IPS-11a (cell line): ENCODE data around the gene TCEA3.
"Not testable (repeated sequence)": the region's sequence is repeated elsewhere in the genome, so short reads cannot be mapped to it uniquely, and the experiment has no call there.

Experiments used
- H3K4me3 ChIP-seq: one replicate; pipeline ENCODE4 v1.5.1; 2013; ENCODE audit warnings: low read depth, low read length, control low read depth

Gene TCEA3

DNA sequence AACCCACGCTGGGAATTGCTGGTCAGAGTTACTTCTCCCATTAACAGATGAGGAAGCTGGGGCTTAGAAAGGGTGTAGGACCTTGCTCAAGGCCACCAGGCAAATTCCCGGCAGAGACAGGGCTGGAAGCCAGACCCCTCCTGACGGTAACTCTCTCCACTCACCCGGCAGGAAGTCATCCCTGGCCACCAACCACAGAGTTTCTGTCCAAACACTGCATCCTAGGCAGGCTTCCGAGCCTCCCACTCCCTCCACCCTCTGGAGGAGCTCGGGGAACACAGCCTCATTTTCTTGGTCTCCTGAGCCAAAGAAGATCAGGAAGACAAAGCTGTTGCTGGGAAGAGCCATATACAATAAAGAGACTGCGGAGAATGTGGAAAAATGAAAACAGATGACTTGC lies 29.9 kb downstream of the TCEA3 start:
- H3K4me3 ChIP-seq, result no peak overlapping the region

GRCh38 chr1:23394181-23394580 lies 30.4 kb downstream of the TCEA3 start:
- H3K4me3 ChIP-seq, result no peak overlapping the region

DNA sequence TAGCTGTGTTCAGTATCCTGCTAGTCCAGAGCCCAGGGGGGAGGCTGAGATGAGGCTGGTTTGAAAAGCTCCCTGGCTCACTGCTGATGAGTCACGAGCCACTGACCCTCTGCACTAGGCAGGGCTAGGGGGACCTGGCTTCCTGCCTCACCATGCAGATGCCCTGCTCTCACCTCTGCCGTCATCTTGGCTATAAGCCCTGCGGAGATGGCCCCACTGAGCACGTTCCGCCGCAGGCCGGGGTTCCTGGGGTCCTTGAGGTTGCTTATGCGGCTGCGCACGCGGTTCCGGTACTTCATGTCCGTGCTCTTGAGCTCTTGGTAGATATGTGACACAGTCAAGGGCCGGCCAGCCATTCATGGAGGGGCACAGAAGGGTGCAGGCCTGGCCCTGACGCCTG lies 30.8 kb downstream of the TCEA3 start:
- H3K4me3 ChIP-seq, result no peak overlapping the region

DNA sequence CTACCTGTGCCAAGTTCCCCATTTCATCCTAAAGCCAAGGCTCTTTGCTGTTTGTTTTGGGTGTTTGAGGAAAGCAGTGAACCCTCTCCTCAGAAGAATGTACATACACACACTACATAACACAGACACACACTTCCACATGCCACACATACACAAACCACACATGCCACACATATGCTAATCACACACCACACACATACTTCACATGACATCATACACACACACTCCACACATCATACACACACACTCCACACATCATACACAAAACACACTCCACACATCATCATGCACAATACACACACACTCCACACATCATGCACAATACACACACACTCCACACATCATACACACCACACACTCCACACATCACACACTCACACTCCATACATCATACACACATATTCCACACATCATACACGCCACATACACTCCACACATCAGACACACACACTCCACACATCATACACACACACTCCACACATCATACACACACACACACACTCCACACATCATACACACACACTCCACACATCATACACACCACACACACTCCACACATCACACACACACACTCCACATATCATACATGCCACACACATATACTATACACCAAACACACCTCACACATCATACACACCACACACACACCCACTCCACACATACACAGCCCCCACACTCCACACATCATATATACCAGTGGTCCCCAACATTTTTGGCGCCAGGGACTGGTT lies 32.3 kb downstream of the TCEA3 start:
- H3K4me3 ChIP-seq, result no peak overlapping the region

GRCh38 chr1:23389837-23390321 lies 34.7 kb downstream of the TCEA3 start:
- no peak overlapping the region for H3K4me3 ChIP-seq

DNA sequence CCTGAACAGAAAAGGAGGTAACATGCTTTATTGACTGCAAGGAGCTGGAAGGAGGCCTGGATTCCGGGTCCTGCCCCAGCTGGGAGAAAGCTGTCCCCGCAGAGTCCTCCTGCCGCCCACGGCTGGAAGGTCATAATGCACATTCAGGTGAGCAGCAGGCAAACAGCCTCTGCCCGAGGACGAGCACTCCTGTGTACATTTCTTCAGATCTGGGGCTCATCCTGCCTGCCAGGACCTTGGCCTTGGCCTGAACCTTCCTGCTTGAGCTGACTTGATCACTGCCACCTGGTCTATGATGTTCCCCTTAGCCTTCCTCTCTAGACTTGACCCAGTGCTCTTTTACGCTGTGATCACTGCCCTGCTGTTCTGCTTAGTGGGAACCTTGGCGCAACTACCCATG lies 37.1 kb downstream of the TCEA3 start:
- no peak overlapping the region for H3K4me3 ChIP-seq

GRCh38 chr1:23385119-23385621 lies 39.4 kb downstream of the TCEA3 start:
- H3K4me3 ChIP-seq, result no peak overlapping the region

GRCh38 chr1:23384312-23385058 lies 40.1 kb downstream of the TCEA3 start:
- H3K4me3 ChIP-seq, result no peak overlapping the region

DNA sequence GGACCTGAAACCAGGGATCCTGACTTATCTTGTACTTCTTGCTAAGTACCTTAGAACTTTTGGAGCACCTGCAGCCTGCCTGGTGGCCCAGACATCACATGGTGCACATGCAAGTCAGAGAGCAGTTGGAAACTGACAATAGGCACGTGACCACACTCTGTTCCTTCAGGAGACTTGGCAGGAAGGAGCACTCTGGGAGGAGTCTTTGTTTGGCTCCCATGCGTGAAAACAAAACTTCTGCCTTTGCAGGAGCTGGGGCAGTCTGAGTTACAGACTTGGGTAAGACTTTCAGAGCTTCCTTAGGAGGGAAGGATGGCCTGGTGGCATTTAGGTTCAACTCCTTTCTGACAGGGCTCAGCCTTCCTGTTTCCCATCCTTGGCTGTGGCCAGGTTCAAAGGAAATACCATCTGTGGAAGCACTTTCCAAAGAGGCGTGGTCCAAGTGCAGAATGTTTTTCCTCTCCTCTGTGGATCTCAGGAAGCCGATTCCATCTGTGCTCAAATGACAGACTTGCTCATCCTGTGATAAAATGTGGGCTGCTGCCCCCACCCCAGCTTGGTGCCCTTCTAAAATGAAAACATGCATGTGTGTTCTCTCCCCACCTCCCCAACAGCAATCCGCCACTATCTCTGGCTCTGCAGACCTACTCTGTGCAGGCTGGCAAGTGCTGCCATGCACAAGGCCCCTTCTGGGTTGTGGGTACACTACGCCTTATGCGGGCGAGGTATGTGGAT lies 40.8 kb downstream of the TCEA3 start:
- H3K4me3 ChIP-seq, result no peak overlapping the region

- H3K4me3 ChIP-seq, result no peak overlapping the region
Measured at GRCh38 chr1:23381233-23381885, 43.2 kb downstream of the TCEA3 start.

DNA sequence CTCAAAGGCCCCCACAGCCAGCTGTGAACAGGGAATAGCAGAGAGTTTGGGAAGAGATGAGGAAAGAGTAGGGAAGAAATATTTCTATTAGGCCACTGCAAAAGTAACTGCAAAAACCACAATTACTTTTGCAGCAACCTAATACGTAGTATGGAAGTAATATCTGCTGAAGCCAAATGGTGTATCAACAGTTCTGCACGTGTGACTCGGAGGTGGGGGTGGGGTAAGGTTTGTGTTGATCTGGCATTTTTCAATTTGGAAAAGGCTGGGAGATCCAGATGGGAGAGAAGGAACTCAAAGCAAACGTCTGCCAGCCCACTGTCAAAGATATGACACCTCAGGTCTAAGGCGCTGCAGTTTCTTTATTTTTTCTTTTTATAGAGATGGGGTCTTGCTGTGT lies 43.8 kb downstream of the TCEA3 start:
- H3K4me3 ChIP-seq, result no peak overlapping the region

- not testable (repeated sequence) for H3K4me3 ChIP-seq
Measured at GRCh38 chr1:23380236-23380635, 44.3 kb downstream of the TCEA3 start.

- H3K4me3 ChIP-seq, result no peak overlapping the region
Measured at GRCh38 chr1:23376890-23377811, 47.4 kb downstream of the TCEA3 start.

DNA sequence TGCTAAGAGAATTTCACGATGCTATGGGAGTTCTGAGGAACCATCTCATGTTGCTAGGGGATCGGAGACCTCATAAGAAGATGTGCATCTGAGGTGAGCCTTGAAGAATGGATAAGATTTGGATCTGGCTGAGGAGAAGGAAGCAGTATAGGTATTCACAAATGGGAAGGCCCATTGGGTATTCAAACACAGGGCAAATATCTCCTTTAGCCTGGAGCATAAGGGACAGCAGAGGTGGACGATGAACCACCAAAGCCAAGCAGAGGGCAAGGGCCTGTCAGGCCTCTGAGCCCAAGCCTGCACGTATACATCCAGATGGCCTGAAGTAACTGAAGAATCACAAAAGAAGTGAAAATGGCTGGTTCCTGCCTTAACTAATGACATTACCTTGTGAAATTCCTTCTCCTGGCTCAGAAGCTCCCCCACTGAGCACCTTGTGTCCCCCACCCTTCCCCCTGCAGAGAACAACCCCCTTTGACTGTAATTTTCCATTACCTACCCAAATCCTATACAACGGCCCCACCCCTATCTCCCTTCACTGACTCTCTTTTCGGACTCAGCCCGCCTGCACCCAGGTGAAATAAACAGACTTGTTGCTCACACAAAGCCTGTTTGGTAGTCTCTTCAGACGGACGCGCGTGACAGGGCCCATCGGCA lies 50.3 kb downstream of the TCEA3 start:
- not testable (repeated sequence) for H3K4me3 ChIP-seq

- no peak overlapping the region for H3K4me3 ChIP-seq
Measured at GRCh38 chr1:23371987-23372880, 52.3 kb downstream of the TCEA3 start.

DNA sequence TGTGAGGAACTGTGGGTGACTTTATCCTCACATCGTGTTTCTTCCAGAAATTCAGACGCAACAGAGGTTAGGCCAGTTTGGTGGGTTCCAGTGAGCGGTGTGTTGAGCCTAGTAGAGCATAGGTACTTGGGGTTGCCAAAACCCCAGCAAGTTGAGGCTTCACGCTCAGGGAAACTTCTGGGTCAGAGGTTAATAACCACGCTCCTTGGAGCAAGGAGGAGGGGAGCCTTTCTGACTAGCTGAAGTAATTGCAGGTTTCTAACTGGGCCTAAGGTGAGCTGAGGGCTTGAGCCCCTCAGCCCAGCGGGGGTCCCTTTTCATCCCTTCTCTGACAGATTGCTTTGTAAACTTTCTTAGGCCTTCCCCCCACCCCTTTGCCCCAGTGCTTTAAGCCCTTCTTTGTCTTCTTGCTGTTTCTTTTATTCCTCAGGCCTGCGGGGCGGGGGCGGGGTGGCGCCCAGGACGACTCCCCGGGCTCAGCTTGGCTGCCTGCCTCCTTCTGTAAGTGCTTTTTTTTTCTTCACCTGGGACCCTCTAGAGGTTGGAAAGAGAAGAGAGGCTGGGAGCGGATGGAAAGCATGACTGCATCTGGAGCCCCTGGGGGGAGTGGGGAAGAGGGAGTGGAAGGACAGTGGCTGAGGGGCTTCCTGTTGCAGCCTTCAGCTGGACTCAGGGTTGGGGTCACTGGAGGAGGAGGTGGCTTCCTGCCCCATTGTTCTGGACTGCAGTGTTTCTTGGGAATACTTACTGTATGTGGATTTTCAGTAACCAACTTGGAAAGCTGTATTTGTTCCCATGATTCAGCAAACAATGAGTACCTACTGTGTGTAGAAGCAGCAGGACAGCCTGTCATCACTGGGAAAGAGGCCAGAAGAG lies 53.6 kb downstream of the TCEA3 start:
- H3K4me3 ChIP-seq, result no peak overlapping the region

GRCh38 chr1:23370330-23370708 lies 54.2 kb downstream of the TCEA3 start:
- no peak overlapping the region for H3K4me3 ChIP-seq
